IPS-20b (cell line): ENCODE data around the gene CHD9NB.

Source experiments
- H3K27ac ChIP-seq: one replicate; pipeline ENCODE4 v1.5.1; 2013; ENCODE audit warnings: low read length
- H3K27me3 ChIP-seq: 2 replicates; pipeline ENCODE4 v1.6.1; 2013; ENCODE audit warnings: mild to moderate bottlenecking, low read length, inconsistent platforms; ENCODE audit not compliant: insufficient read depth
- H3K36me3 ChIP-seq: 2 replicates; pipeline ENCODE4 v1.6.1; 2013; ENCODE audit warnings: low read depth, mild to moderate bottlenecking, inconsistent platforms, low read length, moderate library complexity; ENCODE audit not compliant: insufficient read depth
- H3K4me1 ChIP-seq: 2 replicates; pipeline ENCODE4 v1.6.1; 2013; ENCODE audit warnings: mild to moderate bottlenecking, control low read depth, inconsistent platforms, low read length, moderate library complexity; ENCODE audit not compliant: insufficient read depth
- H3K4me3 ChIP-seq: 2 replicates; pipeline ENCODE4 v1.5.1; 2013; ENCODE audit warnings: mild to moderate bottlenecking, low read length, inconsistent platforms
- H3K9ac ChIP-seq: 2 replicates; pipeline ENCODE4 v1.6.1; 2013; ENCODE audit warnings: low read depth, mild to moderate bottlenecking, inconsistent platforms, low read length, moderate library complexity
- H3K9me3 ChIP-seq: 2 replicates; pipeline ENCODE4 v1.6.1; 2013; ENCODE audit warnings: mild to moderate bottlenecking, low read depth, low read length, inconsistent platforms; ENCODE audit not compliant: insufficient read depth

Gene CHD9NB

DNA sequence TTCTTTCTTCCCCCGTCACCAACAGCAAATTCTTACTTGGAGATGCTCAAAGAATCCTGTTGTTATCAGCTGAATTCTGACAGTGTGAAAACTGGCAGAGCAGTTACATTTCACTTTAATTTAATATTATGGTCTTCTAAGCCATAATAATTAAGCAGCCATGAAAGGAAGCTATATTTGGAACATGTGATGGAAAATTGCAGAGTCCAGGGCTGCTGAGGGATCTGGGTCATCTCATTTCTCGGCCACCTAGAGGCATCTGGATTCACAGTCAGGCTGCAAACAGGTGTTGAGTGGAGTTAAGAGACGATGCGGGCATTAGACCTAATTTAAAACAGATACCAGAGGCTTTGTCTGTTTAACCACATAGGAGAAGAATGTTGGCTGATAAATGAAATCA is 38.4 kb downstream of the CHD9NB start:
- H3K36me3 ChIP-seq, result no peaks in the 10 kb centered on the region
- H3K4me1 ChIP-seq, result peaks cover 4% of the 10 kb centered on the region; the same call in 1 of the 2 replicates
- H3K27ac ChIP-seq, result no peak overlapping the region
- H3K4me3 ChIP-seq, result no peak overlapping the region
- H3K27me3 ChIP-seq, result no peaks in the 10 kb centered on the region
- no peak overlapping the region for H3K9ac ChIP-seq
- H3K9me3 ChIP-seq, result no peaks in the 10 kb centered on the region

DNA sequence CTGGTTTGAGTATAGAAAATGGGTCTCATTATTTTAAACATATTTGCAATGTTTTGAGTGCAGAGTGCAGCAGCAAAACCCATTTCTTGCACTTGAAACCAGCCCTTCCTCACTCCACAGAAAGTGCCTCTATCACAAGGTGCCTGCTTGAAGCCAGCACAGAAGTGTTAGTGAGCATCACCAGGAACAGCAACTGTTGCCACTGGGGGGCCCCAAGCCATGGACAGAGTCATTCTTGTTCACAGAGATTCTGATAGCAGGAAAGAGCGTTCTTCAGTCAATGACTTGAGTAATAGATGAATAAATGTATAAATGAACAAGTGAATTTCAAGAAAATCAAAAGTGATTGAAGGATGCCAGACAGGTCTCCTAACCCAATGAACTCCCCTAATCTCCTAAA is 45.6 kb downstream of the CHD9NB start:
- Histone ChIP-seq H3K4me3 (no peak overlapping the region), H3K9me3 (no peaks in the 10 kb centered on the region), H3K27me3 (no peaks in the 10 kb centered on the region), H3K36me3 (no peaks in the 10 kb centered on the region), H3K9ac (no peak overlapping the region), H3K27ac (no peak overlapping the region), H3K4me1 (no peaks in the 10 kb centered on the region)

DNA sequence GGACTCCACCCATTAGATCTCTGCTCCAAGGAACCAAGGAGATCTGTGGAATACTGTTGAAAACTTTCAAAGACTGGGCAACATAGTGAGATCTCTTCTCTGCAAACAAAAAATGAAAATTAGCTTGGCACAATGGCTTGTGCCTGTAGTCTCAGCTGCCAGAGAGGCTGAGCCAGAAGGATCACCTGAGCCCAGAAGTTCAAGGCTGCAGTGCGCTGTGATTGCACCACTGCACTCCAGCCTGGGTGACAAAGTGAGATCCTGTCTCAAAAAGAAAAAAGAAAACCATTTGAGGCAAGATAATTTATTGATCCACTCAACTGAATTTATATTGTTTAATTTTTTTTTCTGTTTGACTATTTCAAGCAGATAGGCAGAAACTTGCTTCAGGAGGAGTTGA is 54.8 kb downstream of the CHD9NB start:
- Histone ChIP-seq H3K36me3 (no peaks in the 10 kb centered on the region), H3K4me1 (0 out of 2 replicates have a peak, but pooled peaks cover 2% of the 10 kb centered on the region), H3K9ac (no peak overlapping the region), H3K9me3 (no peaks in the 10 kb centered on the region), H3K4me3 (no peak overlapping the region), H3K27me3 (no peaks in the 10 kb centered on the region), H3K27ac (no peak overlapping the region)

DNA sequence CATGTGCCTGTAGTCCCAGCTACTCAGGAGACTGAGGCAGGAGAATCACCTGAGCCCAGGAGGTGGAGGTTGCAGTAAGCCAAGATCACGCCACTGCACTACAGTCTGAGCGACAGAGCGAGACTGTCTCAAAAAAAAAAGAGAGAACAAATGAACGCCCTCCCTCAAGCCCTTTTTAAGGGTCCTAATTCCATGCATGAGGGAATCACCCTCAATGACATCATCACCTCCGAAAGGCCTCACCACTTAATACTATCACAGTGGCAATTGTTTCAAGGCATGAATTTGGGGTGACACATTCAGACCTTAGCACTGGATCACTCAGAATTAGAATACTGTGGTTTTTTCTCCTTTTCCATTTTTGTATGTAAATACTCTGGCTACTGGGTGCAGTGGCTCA is 57.8 kb downstream of the CHD9NB start:
- H3K36me3 ChIP-seq, result no peaks in the 10 kb centered on the region
- H3K27ac ChIP-seq, result no peak overlapping the region
- no peaks in the 10 kb centered on the region for H3K9me3 ChIP-seq
- H3K27me3 ChIP-seq, result no peaks in the 10 kb centered on the region
- H3K4me1 ChIP-seq, result 0 out of 2 replicates have a peak, but pooled peaks cover 2% of the 10 kb centered on the region
- H3K4me3 ChIP-seq, result no peak overlapping the region
- no peak overlapping the region for H3K9ac ChIP-seq

DNA sequence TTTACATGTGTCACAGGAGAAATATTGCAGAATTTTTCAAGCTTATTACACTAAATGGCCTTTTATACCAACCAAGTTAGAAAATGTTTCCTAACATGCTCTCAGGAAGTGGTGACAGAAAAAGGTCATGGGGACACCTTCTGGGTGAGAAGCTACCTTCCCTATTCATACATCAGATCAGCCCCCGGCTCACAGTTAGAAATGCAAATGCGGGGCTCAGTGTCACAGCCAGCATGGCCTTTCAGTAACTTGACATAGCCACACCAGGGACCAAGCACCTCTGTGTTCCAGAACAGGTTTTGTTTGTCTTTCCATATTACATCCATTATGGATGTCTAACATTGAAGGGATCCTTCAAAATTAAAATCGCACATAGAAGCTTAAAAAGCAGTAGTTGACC is 59.5 kb downstream of the CHD9NB start:
- H3K36me3 ChIP-seq, result no peaks in the 10 kb centered on the region
- no peaks in the 10 kb centered on the region for H3K27me3 ChIP-seq
- H3K9ac ChIP-seq, result no peak overlapping the region
- H3K27ac ChIP-seq, result no peak overlapping the region
- no peaks in the 10 kb centered on the region for H3K9me3 ChIP-seq
- 0 out of 2 replicates have a peak, but pooled peaks cover 2% of the 10 kb centered on the region for H3K4me1 ChIP-seq
- no peak overlapping the region for H3K4me3 ChIP-seq

DNA sequence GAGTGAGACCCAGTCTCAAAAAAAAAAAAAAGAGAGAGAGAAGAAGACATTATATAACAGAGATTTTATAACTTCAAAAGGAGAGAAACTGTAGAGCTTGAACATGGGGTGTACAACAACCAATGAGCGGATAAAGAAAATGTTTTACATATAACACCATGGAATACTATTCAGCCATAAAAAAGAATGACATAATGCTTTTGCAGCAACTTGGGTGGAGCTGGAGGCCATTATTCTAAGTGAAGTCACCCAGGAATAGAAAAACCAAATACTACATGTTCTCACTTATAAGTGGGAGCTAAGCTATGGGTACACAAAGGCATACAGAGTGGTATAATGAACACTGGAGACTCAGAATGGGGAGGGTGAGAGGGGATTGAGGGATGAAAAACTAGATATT is 61.1 kb downstream of the CHD9NB start:
- Histone ChIP-seq H3K27ac (no peak overlapping the region), H3K4me3 (no peak overlapping the region), H3K4me1 (0 out of 2 replicates have a peak, but pooled peaks cover 2% of the 10 kb centered on the region), H3K27me3 (no peaks in the 10 kb centered on the region), H3K9me3 (no peaks in the 10 kb centered on the region), H3K9ac (no peak overlapping the region), H3K36me3 (no peaks in the 10 kb centered on the region)
